LHCN-M2 (cell line): Measurements from ENCODE around the gene POLN. TPM values are rescaled to one million over a fixed set of nuclear protein-coding genes. Genes with fewer than 3 reads are reported as not detected.

Experiments
- DNase-seq: peaks from one replicate; pipeline ENCODE4 v3.0.0-alpha.2; 2012; ENCODE audit warnings: low read depth
- total RNA-seq: library from RNA; depleted of rRNA; stranded (reverse); fragments of >200 nt; gene quantifications from 2 replicates; pipeline ENCODE4 v1.2.3, GENCODE V29; 2014

Gene POLN
- total RNA-seq, 1 experiment from 2014 or later = 2.1 TPM

- DNase-seq = no peak
These were observed 125.1 kb downstream of the POLN start for GRCh38 chr4:2116687-2117400.

- peak; percentile 75 for DNase-seq
These were observed 136.4 kb downstream of the POLN start for GRCh38 chr4:2105559-2105958.

- DNase-seq = no peak
These were observed 137.2 kb downstream of the POLN start for GRCh38 chr4:2104556-2105345.

- DNase-seq = peak; percentile 19
These were observed 137.9 kb downstream of the POLN start for GRCh38 chr4:2103843-2104547.

GRCh38 chr4:2103127-2103842, 138.6 kb downstream of the POLN start:
- peak; percentile 6 for DNase-seq

- DNase-seq = no peak
These were observed 139.7 kb downstream of the POLN start for GRCh38 chr4:2102045-2102883.

- DNase-seq = peak; percentile 97
These were observed 140.4 kb downstream of the POLN start for GRCh38 chr4:2101346-2102044.

- no peak for DNase-seq
These were observed 145.8 kb downstream of the POLN start for GRCh38 chr4:2096073-2096609.

GRCh38 chr4:2095236-2096072, 146.5 kb downstream of the POLN start:
- peak; percentile 34 for DNase-seq

GRCh38 chr4:2094545-2094944, 147.4 kb downstream of the POLN start:
- no peak for DNase-seq

GRCh38 chr4:2093265-2093664, 148.7 kb downstream of the POLN start:
- DNase-seq = no peak

GRCh38 chr4:2092669-2093053, 149.3 kb downstream of the POLN start:
- no peak for DNase-seq

- DNase-seq = no peak
These were observed 149.8 kb downstream of the POLN start for GRCh38 chr4:2091990-2092668.

GRCh38 chr4:2090642-2091041, 151.3 kb downstream of the POLN start:
- DNase-seq = no peak

- DNase-seq = no peak
These were observed 152.7 kb downstream of the POLN start for GRCh38 chr4:2089222-2089621.

- no peak for DNase-seq
These were observed 154.8 kb downstream of the POLN start for GRCh38 chr4:2087170-2087569.

- DNase-seq = peak; percentile 64
These were observed 156.4 kb downstream of the POLN start for GRCh38 chr4:2085496-2085901.

- DNase-seq = peak; percentile 36
These were observed 157.6 kb downstream of the POLN start for GRCh38 chr4:2084316-2084715.

- DNase-seq = no peak
These were observed 158.1 kb downstream of the POLN start for GRCh38 chr4:2083826-2084160.
